HepG2 (cell line): ENCODE results near the gene IQGAP3. TPM values are rescaled to one million over a fixed set of nuclear protein-coding genes. Genes with fewer than 3 reads are reported as not detected.

Experiments used
- ATAC-seq: fragments of 200-7000 bp; cut with Tn5 transposase; 3 replicates; pipeline ENCODE4 v1.9.1; 2020; ENCODE audit warnings: mild to moderate bottlenecking, moderate library complexity
- BruUV-seq: library from RNA; stranded (reverse); fragments of 400-500 nt; replicated peaks from 2 replicates; lab custom pipeline; 2021; lab: Mats Ljungman, UMichigan
- CTCF ChIA-PET: fragments of 300-600 bp; formaldehyde crosslinking; extraction: SDS; loops from one replicate; lab custom pipeline; 2021; ENCODE audit warnings: low total read pairs, inconsistent platforms, low intra/inter-chr PET ratio; lab: Yijun Ruan, JAX
- POLR2A ChIA-PET: fragments of 350-600 bp; sonication (Branson Sonifier 250); formaldehyde crosslinking; loops from one replicate; lab custom pipeline; 2020; ENCODE audit warnings: antibody characterized with exemption, inconsistent platforms; lab: Yijun Ruan, JAX
- DNase-seq: peaks from one replicate; pipeline ENCODE4 v3.0.0-alpha.2; 2015; ENCODE audit warnings: low spot score
- FAIRE-seq: peaks from 3 replicates; lab custom pipeline; 2011; peaks lifted over from hg19 to GRCh38; lab: Jason Lieb, UNC
- H2AFZ ChIP-seq: one replicate; pipeline ENCODE4 v1.6.1; 2011; ENCODE audit warnings: low read length, inconsistent platforms
- H3K27ac ChIP-seq: fragments of 300-600 bp; 3 replicates; pipeline ENCODE4 v1.8.0; 2011; ENCODE audit warnings: mixed run types, mild to moderate bottlenecking, mixed read lengths, low read length, inconsistent platforms; ENCODE audit not compliant: insufficient read depth; ENCODE audit errors: extremely low read length
- H3K27me3 ChIP-seq, 2 experiments: fragments of 200-600 bp in 1 of 2; 2 replicates in 1 of 2; 3 replicates in 1 of 2; pipeline versions ENCODE4 v1.6.0 to v1.8.0; 2011; ENCODE audit warnings: low read length in 2 of 2, mild to moderate bottlenecking in 2 of 2, moderate library complexity in 2 of 2, inconsistent platforms in 1 of 2; ENCODE audit not compliant: insufficient read depth in 2 of 2, control insufficient read depth in 1 of 2
- H3K36me3 ChIP-seq, 2 experiments: fragments of 200-600 bp in 1 of 2; replicated peaks in 1 of 2; 2 replicates in 1 of 2; 3 replicates in 1 of 2; pipeline versions ENCODE4 v1.5.1 to v1.8.0; 2011; ENCODE audit warnings: low read length in 2 of 2, inconsistent platforms in 1 of 2; ENCODE audit not compliant: insufficient read depth in 2 of 2, control insufficient read depth in 1 of 2
- H3K4me1 ChIP-seq: 2 replicates; pipeline ENCODE4 v1.5.1; 2012; ENCODE audit warnings: low read length, inconsistent platforms; ENCODE audit not compliant: insufficient read depth
- H3K4me2 ChIP-seq: 2 replicates; pipeline ENCODE4 v1.6.0; 2011; ENCODE audit warnings: low read depth, low read length, inconsistent platforms
- H3K4me3 ChIP-seq, 3 experiments: fragments of 200-600 bp in 1 of 3; sonication (generic), shearing (Covaris generic) in 1 of 3; replicated peaks in 1 of 3; 2 replicates each; pipeline ENCODE4 v1.5.1; 2011 to 2016; ENCODE audit warnings: low read length in 3 of 3, inconsistent platforms in 2 of 3, low read depth in 2 of 3, mild to moderate bottlenecking in 2 of 3, control low read depth in 1 of 3, mixed read lengths in 1 of 3; ENCODE audit not compliant: insufficient read depth in 1 of 3
- H3K79me2 ChIP-seq: one replicate; pipeline ENCODE4 v1.6.1; 2011; ENCODE audit warnings: low read length, inconsistent platforms; ENCODE audit not compliant: insufficient read depth
- H3K9ac ChIP-seq: 2 replicates; pipeline ENCODE4 v1.6.0; 2011; ENCODE audit warnings: mild to moderate bottlenecking, low read depth, low read length, inconsistent platforms; ENCODE audit not compliant: insufficient read depth
- H3K9me3 ChIP-seq: 2 replicates; pipeline ENCODE4 v1.5.1; 2012; ENCODE audit warnings: mild to moderate bottlenecking, low read length
- H4K20me1 ChIP-seq: 2 replicates; pipeline ENCODE4 v1.6.0; 2011; ENCODE audit warnings: inconsistent platforms, mild to moderate bottlenecking, low read length, moderate library complexity; ENCODE audit not compliant: insufficient read depth
- BATF2 ChIP-seq: sonication (generic); formaldehyde crosslinking; IDR thresholded peaks from 2 replicates; pipeline ENCODE4 v1.8.0; 2022; ENCODE audit warnings: mild to moderate bottlenecking, missing genetic modification reagents, moderate library complexity
- CHCHD3 ChIP-seq: sonication (generic); formaldehyde crosslinking; IDR thresholded peaks from 2 replicates; pipeline ENCODE4 v1.8.0; 2022; ENCODE audit warnings: mild to moderate bottlenecking, missing genetic modification reagents, moderate library complexity
- ELF4 ChIP-seq: sonication (generic); formaldehyde crosslinking; IDR thresholded peaks from 2 replicates; pipeline ENCODE4 v1.5.0; 2020; ENCODE audit warnings: missing genetic modification reagents, mild to moderate bottlenecking, moderate library complexity, borderline replicate concordance
- HMG20B ChIP-seq: conservative IDR thresholded peaks from 2 replicates; pipeline ENCODE4 v1.6.1; 2016; ENCODE audit warnings: missing genetic modification reagents, missing compliant biosample characterization
- IKZF1 ChIP-seq: fragments of 450-650 bp; IDR thresholded peaks from 2 replicates; pipeline ENCODE4 v1.7.1; 2016
- KLF15 ChIP-seq: sonication (generic); formaldehyde crosslinking; IDR thresholded peaks from 2 replicates; pipeline ENCODE4 v1.8.1; 2023; ENCODE audit warnings: borderline replicate concordance, mild to moderate bottlenecking, inconsistent platforms, missing genetic modification reagents, mixed read lengths
- MLLT10 ChIP-seq: sonication (generic); formaldehyde crosslinking; IDR thresholded peaks from 2 replicates; pipeline ENCODE4 v1.4.0; 2020; ENCODE audit warnings: missing genetic modification reagents
- NBN ChIP-seq: fragments of 450-650 bp; conservative IDR thresholded peaks from 2 replicates; pipeline ENCODE4 v1.6.1; 2017
- SAFB2 ChIP-seq: sonication (generic); formaldehyde crosslinking; IDR thresholded peaks from 2 replicates; pipeline ENCODE4 v1.5.1; 2020; ENCODE audit warnings: missing genetic modification reagents, low read depth, mild to moderate bottlenecking, borderline replicate concordance
- TP53 ChIP-seq: sonication (generic); formaldehyde crosslinking; conservative IDR thresholded peaks from 2 replicates; pipeline ENCODE4 v1.4.0; 2020; ENCODE audit warnings: missing genetic modification reagents
- ZBTB39 ChIP-seq: sonication (generic); formaldehyde crosslinking; IDR thresholded peaks from 2 replicates; pipeline ENCODE4 v1.5.0; 2020; ENCODE audit warnings: missing genetic modification reagents
- ZFP41 ChIP-seq: sonication (generic); formaldehyde crosslinking; IDR thresholded peaks from 2 replicates; pipeline ENCODE4 v1.4.0; 2020; ENCODE audit warnings: mild to moderate bottlenecking, missing genetic modification reagents, borderline replicate concordance
- ZKSCAN5 ChIP-seq: sonication (generic); formaldehyde crosslinking; IDR thresholded peaks from 2 replicates; pipeline ENCODE4 v1.5.1; 2020; ENCODE audit warnings: mild to moderate bottlenecking, missing genetic modification reagents
- ZNF18 ChIP-seq: sonication (generic); formaldehyde crosslinking; IDR thresholded peaks from 2 replicates; pipeline ENCODE4 v1.8.0; 2022; ENCODE audit warnings: mild to moderate bottlenecking, missing genetic modification reagents; ENCODE audit not compliant: insufficient replicate concordance
- ZNF263 ChIP-seq: sonication (generic); formaldehyde crosslinking; IDR thresholded peaks from 2 replicates; pipeline ENCODE4 v1.4.0; 2020; ENCODE audit warnings: missing genetic modification reagents
- ZNF644 ChIP-seq: IDR thresholded peaks from 2 replicates; pipeline ENCODE4 v1.6.1; 2016; ENCODE audit warnings: low read depth
- WGBS: methylation state at CpG from one replicate; pipeline ENCODE4 v1.1.6; 2017; ENCODE audit warnings: low lambda C conversion rate; 5-methylcytosine and 5-hydroxymethylcytosine counted together
- in situ Hi-C: cut with HindIII; loops from 2 replicates; pipeline ENCODE4 v1.10.0; 2017; ENCODE audit warnings: low pct_unique_long_range_greater_than_20kb; ENCODE audit not compliant: extremely low pct_ligation_motif_present
- intact Hi-C: fragments of 100-400 bp; cut with micrococcal nuclease; formaldehyde crosslinking; loops from one replicate; pipeline ENCODE4 v1.10.0; 2022; ENCODE audit not compliant: unreplicated experiment
- polyA plus RNA-seq, 8 experiments: library from polyadenylated mRNA; depleted of rRNA in 3 of 8; stranded (reverse) in 7 of 8; unstranded in 1 of 8; fragments of >200 nt; fragmentation: Illumina TruSeq in 4 of 8; extraction: Trizol in 4 of 8; gene quantifications; 2 replicates each; pipeline versions ENCODE4 v1.2.1 to v1.2.3, GENCODE V29; 2011 to 2016; ENCODE audit warnings: low read depth in 4 of 8, missing spikeins in 1 of 8, mixed read lengths in 1 of 8; ENCODE audit not compliant: insufficient read depth in 1 of 8
- total RNA-seq, 5 experiments: library from RNA; depleted of rRNA; stranded (reverse); fragments of >200 nt; fragmentation: Illumina TruSeq; extraction: Trizol; gene quantifications; 2 replicates each; pipeline ENCODE4 v1.2.3, GENCODE V29; 2016; ENCODE audit warnings: low read depth in 1 of 5

The IQGAP3 gene
- total and polyA plus RNA-seq, 2 of the 13 experiments (the other 11 are each of a cell fraction or from before 2014, with no cell fraction given), result 13.5 to 14.1 TPM

- TF ChIP-seq NBN (no peak), CHCHD3 (no peak), ZFP41 (CRISPR knock-in tag) (no peak), IKZF1 (no peak), ELF4 (CRISPR knock-in tag) (no peak), ZNF644 (CRISPR knock-in tag) (no peak), BATF2 (CRISPR knock-in tag) (no peak), ZKSCAN5 (no peak), ZNF263 (CRISPR knock-in tag) (no peak), HMG20B (CRISPR knock-in tag) (no peak)
Observed at GRCh38 chr1:156511644-156512043, 60.7 kb downstream of the IQGAP3 start (continued).

GRCh38 chr1:156510709-156511108 is 61.7 kb downstream of the IQGAP3 start:
- Histone ChIP-seq H3K9ac (no peak overlapping the region), H2AFZ (no peak overlapping the region), H3K4me1 (peaks cover 4% of the 10 kb centered on the region), H3K27ac (no peak overlapping the region), H3K27me3 (peaks cover 4 to 53% of the 10 kb centered on the region in 2 experiments; a peak in 4 of 5 replicates), H3K79me2 (no peaks in the 10 kb centered on the region), H4K20me1 (no peaks in the 10 kb centered on the region), H3K4me3 (no peak overlapping the region), H3K36me3 (no peaks in the 10 kb centered on the region), H3K9me3 (no peaks in the 10 kb centered on the region), H3K4me2 (no peak overlapping the region)
- no peak for ATAC-seq
- BruUV-seq, result no TSS peak
- no peak for TF ChIP-seq MLLT10 (CRISPR knock-in tag)
- TF ChIP-seq SAFB2 (CRISPR knock-in tag), result no peak
- no peak for TF ChIP-seq KLF15 (CRISPR knock-in tag)
- no peak for TF ChIP-seq ZBTB39 (CRISPR knock-in tag)
- TF ChIP-seq TP53 (CRISPR knock-in tag), result no peak
- no peak for TF ChIP-seq ZNF18 (CRISPR knock-in tag)
- DNase-seq, result no peak
- POLR2A ChIA-PET, result interaction anchor here (0.9 kb wide), 1 partner anchor 10 kb away, joined by 3 read pairs; the partner anchor contains the start of gene MEF2D
- 38% methylated on average over 4 of the region's 13 CpGs for WGBS
- in situ Hi-C loops (no loop called here), intact Hi-C loops (no loop called here)
- no peak for FAIRE-seq
- CTCF ChIA-PET, result no interaction called here
